GM21529 (cell line): Measurements from ENCODE around the gene SPAG7.

Experiments
- ATAC-seq: cut with Tn5 transposase; IDR thresholded peaks from one replicate; pipeline ENCODE4 v1.9.1; 2021; ENCODE audit not compliant: unreplicated experiment

SPAG7 gene

DNA sequence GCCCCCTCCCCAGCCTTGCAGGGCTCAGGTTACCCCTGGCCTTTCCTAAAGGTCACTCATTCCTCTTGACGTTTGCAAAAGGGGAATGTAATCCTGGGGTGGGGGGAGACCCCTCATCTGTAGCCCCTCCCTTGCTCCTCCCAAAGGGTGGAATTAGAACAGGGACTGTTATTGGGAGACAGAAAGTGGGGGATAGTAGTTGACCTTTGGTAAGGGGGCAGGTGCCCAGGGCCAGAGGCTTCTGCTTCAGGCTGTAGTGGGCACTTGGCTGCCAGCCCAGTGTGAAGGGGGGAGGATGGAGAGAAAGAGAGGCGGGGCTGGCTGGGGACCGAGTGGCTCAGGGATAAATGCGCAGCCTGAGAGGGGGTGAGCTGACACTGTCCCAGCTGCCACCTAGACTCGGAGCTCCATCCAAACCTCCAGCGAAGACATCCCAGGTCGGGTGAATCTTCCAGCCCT lies 16.8 kb downstream of the SPAG7 start, which contains the start of gene ENO3:
ENO3 (plus strand) TSS at position 374 of the 459 bp plus-strand sequence. CDS start 711 bp downstream, outside the sequence.
- ATAC-seq, result no peak

DNA sequence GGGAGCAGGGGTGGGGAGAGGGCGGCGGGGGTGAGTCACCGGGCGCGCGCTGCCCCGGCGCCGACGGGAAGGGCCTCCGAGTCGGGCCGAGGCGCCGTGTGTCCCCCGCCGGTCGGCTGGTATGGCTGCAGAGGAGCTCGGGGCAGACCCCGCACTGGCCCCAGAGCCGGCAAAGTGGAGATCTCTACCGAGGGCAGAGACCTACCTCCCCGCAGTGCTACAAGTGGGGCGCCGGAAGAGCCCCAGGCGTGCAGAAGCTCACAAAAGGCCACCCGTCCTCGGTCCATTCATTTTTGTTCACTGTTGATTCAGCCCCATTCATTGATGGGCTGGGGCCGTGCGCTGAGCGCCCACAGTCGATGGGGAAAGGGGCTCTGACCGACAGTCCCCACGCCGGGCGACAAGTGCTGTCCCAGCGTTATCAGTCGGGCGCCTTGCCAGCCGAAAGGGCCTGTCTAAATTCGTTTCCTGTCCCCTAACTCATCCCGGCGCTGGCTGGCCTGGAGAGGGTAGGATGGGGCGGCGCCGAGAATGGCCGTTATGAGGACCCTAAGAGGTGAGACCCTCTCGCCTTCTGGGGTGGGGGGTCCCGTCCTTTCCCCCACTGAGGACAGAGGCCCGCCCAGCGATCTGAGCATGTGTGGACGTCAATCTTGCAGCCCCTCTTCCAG lies 17.4 kb downstream of the SPAG7 start:
- no peak for ATAC-seq

DNA sequence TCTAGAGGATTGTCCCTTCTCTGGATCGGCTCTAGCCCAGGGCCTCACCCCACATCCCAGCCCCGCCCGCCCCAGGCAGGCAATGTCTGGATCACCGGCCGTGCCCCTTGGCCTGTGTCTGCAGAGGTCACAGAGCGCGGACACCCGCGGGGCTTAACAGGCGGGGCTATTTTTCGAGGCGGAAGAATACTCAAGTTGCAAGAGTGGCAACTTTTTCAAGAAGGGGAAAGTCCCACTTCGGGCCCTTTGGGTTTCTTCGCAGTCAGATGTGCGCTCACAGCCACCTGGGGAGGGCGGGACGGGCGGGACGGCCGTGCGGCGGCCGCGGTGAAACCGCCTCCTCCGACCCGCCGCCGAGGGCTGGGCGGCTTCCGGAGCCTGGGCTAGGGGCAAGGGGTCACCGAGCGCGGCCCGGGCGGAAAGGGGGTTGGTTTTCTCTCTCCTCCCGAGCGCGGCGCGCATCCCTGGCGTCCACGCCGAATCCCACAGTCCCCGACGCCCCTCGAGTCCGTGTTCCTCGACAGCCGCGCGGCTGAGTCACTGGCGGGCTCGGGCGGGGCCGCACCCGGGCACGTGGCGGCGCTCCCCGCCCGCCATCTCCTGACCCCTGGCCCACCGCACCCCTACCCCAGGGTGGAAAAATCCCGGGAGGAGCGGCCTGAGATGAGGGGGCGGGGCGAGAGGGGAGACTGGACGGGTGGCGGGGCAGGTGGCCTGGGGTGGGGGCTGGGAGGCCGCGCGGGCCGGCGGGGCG lies 18.1 kb downstream of the SPAG7 start:
- ATAC-seq, result no peak

DNA sequence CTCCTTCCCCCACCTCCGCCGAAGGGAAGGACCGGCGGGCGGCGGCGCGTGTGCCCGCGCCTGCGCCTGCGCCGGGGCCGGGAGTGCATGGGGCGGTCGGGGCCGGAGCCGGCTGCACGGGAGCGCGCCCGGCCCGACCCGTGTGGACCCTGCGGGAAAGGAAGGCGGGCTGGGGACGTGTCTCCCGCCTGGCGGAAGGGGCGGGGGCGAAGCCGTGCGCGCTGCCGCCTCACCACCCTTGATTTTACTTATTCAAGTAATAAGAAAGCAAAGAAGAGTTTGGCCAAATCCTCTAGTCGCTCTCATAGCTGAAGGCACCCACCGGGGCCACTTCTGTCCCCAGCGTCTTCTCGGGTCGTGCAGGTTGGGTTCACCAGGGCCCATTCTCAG lies 18.7 kb downstream of the SPAG7 start:
- peak; percentile 30 for ATAC-seq

DNA sequence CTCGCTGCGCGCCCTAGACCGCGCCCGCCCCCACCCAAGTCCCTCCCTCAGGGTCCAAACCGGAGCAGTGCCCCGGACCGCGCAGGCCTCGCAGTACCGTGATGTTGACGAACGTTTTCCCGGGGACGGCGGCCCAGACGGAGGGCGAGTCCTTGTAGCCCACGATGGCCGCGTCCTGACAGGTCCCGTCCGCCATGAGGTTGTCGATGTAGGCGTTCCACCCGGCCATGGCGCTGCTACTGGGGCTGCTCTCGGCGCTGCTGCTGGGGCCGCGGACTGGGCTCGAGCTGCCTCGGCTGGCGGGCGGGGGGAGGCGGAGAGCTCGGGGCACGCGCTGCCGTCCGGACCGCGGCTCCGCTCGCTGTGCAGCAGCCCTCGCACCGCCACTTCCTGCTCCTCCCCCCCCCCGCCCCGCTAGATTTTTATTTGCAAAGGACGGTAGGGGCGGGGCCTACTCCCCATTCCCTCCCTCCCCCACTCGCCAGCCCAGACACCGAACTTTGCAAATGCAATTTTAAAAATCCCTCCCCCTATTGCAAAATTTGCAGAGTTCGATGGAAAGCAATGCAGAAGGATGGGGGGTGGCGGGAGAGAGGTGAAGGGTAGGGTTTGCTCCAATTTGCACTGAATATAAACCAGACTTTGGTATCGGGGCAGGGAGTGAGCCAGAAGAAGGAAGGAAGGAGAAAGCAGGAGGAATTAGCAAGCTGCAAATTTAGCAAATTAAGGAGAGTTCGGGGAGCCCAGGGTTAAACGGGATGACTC lies 19.3 kb downstream of the SPAG7 start, which contains the start of gene PFN1:
PFN1 (minus strand) TSS at position 365 of the 765 bp plus-strand sequence; CDS start at position 229, 136 bp downstream.
- peak; percentile 28 for ATAC-seq

DNA sequence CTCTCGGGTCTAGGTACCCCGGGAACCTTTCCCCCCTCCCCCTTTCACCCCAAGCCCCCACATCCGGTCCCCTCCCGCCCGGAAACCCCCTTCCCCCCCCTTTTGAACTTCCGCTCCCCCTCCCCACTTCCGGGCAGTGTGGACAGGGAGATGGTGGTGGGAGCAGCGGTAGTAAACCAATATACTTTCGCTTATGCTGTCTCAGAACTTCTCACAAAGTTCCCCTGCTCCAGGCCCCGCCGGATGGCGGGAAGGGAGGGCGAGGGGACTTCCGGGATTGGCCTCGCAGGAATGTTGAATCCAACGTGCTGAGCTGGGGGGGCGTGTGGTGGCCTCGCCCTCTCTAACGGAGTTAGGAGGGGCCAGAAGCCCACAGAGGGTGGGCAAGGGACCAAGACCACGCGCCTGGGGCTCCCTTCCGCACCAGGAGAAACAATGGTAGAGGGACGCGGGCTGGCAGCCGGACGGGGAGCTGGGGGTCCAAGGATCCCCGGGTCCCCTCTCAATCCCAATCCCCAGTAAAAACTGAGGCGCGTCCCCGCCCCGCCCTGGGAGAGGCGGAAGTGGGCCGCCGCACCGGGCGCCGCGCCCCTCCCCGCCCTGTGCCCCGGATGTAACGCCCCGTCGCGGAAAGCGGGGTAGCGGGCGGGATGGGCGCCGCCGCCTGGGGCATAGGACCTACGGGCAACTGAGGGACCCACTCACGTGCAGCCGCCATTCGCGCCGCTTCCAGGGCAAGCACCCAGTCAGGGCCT lies 20.0 kb downstream of the SPAG7 start:
- ATAC-seq, result no peak

DNA sequence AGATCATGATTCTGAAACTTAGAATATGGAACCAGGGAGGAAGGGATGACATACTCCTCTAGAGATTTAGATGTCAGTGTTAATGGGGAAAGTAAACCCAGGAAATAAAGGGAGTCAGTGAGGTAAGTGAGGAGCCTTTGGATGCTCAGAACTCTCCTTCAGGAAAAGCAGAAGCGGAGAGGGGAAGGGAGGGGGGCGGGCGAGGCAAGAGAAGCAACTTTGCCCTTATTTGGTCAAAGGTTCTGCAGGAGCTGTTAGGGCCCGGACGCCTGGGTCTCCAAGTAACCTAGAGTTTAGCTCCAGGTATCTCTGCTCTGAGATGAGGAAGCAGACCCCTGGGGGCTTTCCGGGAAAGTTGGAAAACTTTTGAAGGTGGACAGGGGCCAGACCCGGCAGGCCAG lies 20.6 kb downstream of the SPAG7 start:
- ATAC-seq, result no peak

DNA sequence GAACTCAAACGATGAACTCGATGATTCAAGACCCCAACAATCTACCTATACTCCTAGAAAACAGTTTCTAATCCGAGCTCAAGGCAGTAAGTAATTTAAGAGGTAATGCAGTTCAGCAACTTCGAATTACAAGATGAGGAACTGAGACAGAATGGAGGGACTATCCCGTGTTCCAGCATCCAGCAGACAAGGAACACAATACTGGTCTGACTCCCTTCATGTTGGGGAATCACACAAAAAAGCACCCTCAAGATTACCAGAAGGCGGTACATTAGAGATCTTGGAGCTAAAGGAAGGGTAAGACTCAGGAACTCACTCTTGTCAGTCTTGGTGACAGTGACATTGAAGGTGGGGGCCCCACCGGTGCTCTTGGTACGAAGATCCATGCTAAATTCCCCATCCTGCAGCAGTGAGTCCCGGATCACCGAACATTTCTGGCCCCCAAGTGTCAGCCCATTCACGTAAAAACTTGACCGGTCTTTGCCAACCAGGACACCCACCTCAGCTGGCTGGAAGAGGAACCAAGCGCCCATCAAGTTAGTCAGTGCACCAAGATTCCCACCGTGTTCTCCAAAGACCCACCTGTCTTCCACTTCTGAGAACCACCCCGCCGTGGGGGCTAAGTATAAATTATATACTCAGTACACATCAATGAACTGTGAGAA lies 21.2 kb downstream of the SPAG7 start:
- ATAC-seq, result no peak

DNA sequence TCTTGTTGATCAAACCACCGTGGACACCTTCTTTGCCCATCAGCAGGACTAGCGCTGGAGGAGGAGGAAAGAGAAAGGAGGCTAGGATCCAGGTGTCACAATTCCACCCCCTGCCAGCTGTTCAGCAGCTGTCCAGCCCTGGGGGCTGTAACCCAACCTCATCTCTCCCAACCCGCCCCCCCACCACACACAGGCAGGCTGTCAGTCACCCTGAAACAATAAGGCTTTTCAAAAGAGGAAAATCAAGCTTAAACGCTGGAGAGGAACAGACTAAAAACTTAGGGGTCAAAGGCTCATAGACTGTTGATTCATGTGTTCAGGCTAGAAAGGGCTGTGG lies 21.7 kb downstream of the SPAG7 start:
- ATAC-seq, result no peak

DNA sequence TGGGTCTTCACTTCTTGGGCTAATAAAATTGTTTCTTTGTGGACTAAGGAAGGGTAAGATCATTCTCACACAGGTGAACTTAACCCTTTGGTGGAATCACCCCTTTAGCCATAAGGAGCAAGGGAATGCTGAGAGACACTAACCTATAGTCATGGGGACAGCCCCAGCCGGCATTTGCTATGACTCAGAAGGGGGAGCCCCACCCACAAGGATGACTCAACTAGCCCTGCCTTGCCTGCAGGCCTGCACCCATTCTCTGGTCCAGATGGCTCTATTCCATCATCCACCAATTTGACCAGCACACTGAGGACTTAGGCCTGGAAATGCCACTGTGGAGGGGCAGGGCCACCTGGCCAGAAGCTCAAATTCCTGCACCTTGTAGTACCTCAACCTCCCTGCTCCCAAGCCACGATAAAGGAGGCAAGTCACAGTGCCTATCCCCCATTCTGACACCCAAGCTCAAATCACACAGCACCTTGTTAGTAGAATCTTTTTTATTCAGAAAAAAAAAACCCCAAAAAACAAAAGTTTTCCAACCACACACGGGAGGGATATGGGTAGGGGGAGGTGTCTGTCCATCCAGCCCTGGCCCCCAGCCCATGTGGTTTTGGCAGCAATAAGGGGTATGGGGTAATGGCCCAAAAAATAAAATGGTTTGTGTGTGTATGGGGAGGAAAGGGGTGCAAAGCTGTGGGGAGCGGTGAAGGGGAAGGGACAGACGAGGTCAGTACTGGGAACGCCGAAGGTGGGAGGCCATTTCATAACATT lies 22.3 kb downstream of the SPAG7 start:
- peak; percentile 27 for ATAC-seq

DNA sequence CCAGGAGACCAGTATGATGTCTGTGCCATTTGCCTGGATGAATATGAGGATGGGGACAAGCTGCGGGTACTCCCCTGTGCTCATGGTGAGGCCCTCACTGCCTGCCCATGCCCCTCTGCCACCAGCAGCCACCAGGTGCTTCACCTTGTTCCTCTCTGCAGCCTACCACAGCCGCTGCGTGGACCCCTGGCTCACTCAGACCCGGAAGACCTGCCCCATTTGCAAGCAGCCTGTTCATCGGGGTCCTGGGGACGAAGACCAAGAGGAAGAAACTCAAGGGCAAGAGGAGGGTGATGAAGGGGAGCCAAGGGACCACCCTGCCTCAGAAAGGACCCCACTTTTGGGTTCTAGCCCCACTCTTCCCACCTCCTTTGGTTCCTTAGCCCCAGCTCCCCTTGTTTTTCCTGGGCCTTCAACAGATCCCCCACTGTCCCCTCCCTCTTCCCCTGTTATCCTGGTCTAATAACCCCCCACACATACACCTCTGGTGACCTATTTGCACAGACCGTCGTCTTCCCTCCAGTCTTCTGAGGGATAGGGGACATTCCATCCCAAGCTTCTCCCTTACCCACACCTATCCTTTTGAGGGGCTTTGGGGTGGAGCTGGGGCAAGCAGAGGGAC lies 23.0 kb downstream of the SPAG7 start:
- ATAC-seq, result no peak

DNA sequence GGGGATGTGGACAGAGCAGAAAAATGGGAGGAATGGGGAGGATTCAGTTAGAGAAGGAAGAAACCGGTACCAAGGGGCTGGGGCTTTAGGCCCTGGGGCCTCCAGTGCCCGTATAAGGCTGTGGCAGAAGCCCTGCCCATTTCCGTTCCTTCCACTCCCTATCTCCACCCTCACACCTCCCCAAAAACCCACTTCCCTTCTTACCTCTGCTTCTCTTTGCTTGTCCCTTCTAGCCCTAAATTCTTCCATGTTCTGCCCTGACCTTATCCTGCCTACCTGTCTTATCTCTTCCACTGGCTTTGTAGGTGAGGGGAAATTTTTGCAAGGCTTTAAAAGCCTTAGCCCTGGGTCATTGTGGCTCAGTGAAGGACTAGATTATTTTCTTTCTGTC lies 23.5 kb downstream of the SPAG7 start:
- no peak for ATAC-seq

DNA sequence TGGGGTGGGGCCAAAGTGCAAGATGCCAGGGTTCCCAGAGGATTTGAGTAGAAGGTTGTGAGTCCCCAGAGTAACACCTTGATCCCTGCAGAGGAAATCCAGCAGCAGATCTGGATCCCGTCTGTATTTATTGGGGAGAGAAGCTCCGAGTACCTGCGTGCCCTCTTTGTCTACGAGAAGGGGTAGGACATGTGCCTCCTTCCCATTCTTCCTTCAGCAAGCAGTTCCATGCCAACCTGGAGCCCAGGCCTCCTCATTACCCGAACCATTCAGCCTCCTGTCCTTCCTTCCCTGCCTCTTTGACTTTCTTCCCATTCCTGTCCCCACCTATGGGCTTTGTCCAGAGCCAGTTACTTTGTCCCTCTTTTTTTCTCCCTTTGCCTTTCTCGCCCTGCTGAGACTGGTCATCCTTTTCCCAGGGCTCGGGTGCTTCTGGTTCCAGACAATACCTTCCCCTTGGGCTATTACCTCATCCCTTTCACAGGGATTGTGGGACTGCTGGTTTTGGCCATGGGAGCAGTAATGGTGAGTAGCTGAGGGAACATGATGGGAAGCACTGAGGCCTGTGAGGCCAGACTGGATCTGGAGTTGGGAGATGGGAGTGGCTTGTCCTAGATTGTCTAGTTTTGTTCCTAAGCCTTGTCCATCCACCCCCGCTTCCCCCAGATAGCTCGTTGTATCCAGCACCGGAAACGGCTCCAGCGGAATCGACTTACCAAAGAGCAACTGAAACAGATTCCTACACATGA lies 24.7 kb downstream of the SPAG7 start:
- ATAC-seq, result no peak

DNA sequence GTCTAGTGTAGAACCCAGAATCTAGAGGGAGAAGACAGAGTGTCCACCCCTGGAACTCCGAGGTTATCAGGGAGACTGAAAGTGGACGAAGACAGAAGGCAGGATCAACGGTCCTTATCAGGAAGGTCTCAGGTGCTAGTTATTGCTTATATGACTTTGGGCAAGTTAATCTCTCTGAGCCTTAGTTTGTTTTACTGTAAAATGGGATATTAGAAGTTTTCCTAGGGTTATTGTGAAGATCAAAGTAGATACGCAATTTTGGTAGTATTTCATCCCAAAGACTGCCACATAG lies 26.4 kb downstream of the SPAG7 start:
- no peak for ATAC-seq

DNA sequence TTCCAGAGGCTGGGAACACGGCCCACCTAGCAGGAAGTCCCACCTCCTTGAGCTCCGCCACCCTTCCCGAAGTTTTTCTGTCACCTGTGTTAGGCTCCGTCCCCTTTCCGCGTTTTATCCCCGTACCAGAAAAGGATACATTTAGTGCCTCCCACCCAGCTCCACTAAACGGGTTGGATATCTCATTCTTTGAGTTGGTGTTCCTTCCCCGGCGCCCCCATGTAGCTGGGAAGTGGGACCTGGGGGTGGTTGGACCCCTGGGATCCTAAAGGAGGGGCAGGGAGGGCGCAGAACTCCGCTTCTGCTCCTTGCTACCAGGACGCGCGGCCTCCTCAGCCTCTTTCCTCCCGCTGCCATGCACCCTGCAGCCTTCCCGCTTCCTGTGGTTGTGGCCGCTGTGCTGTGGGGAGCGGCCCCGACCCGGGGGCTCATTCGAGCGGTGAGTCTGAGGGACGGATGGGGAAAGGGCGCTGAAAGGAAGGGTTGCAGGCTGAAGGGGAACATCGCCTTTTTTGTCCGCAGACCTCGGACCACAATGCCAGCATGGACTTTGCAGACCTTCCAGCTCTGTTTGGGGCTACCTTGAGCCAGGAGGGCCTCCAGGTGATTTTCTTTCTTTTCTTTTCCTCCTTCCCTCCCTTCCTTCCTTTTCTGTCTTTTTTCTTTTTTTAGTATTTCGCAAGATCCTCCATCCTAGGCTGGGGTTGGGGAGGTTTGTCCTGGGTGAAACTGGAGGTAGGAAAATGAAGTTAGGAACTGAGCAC lies 26.9 kb downstream of the SPAG7 start:
- no peak for ATAC-seq

DNA sequence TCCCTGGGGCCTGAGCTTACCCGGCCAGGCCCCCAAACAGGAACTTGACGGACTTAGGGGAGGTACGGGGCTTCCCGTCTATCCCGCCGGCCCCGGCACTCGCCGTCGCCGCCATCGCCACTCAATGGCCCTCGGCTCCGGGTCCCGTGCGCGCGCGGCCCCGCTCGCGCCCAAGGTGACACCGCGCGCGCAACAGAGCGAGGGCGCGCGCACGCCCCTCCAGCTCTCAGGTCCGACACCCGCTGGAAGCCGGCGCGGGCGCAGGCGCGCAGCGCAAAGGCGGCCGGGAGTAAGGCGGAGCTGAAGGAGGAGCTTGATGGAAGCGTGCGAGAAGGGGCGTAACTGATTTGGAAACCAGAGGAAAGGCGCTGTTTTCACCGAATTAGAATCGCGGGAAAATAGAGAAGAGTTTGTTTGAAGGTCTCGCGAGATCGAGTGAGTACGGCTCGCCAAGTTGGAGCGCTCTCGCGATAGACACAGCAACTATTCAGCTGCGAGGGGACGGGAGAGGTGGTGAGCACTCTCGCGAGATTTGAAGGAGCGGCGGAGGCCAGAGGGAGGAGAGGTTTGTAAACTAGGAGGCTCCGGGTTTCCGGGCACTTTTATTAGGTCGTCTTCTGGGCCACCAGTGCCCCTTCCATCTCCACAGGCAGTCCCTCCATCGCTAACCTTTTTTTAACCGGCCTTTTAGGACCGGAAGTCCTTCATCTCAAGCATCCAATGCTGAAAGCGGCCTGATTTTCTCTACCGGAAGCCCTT lies 27.6 kb downstream of the SPAG7 start, which contains the start of the genes RNF167 and SLC25A11:
RNF167 (plus strand) TSS at position 473 of the 759 bp plus-strand sequence. CDS start 642 bp downstream, outside the sequence.
SLC25A11 (minus strand) TSS at position 251 of the 759 bp plus-strand sequence; CDS start at position 115, 136 bp downstream.
- peak; percentile 69 for ATAC-seq

DNA sequence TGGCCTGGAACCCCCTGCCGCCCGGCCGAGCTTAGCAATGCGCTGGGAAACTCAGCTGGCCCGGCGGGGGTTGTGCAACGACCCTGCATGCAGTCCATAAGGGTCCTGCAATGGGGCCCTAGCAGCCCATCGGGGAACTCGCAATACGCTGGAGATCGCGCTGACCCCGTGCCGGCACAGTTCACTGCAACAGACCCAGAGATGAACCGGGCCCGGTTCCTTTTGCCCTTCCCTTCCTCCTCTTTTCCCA lies 28.1 kb downstream of the SPAG7 start:
- no peak for ATAC-seq
